ENCODE measurements around the gene CDIP1. TPM values are rescaled to one million over a fixed set of nuclear protein-coding genes. Genes with fewer than 3 reads are reported as not detected.

Gene CDIP1
- total RNA-seq, 1 donor from 2014 or later = 12.9 TPM

DNA sequence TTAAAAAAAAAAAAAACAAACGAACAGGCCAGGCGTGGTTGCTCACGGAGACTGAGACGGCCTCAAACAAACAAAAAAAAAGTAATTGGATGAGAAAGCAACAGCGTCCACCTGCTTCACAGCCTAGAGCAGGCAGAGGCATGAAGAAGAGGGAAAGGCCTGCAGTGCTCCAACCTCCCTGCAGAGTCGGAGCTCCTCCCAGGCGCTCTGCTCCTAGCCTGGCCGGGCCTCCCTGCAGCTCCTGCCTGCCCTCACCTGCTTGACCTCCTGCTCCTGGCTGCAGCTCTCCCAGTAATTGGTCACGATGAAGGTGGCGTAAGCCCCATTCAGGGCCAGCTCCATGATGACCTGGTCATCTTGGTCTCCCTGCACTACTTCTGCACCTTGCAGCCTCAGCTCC, 69.6 kb downstream of the CDIP1 start:
- intact Hi-C loops (cut with micrococcal nuclease) = no loop called here
- H3K4me1 Mint-ChIP-seq = peaks cover 8% of the 10 kb centered on the region
- POLR2A ChIA-PET = no interaction called here
- H3K9me3 Mint-ChIP-seq = no peaks in the 10 kb centered on the region
- peaks cover 31% of the 10 kb centered on the region for H3K36me3 Mint-ChIP-seq (ENCODE audit: low read depth)
- no peaks in the 10 kb centered on the region for H3K27me3 Mint-ChIP-seq
- ATAC-seq (ENCODE audit: low read depth) = no peak
- TF ChIP-seq, protein P1, sequence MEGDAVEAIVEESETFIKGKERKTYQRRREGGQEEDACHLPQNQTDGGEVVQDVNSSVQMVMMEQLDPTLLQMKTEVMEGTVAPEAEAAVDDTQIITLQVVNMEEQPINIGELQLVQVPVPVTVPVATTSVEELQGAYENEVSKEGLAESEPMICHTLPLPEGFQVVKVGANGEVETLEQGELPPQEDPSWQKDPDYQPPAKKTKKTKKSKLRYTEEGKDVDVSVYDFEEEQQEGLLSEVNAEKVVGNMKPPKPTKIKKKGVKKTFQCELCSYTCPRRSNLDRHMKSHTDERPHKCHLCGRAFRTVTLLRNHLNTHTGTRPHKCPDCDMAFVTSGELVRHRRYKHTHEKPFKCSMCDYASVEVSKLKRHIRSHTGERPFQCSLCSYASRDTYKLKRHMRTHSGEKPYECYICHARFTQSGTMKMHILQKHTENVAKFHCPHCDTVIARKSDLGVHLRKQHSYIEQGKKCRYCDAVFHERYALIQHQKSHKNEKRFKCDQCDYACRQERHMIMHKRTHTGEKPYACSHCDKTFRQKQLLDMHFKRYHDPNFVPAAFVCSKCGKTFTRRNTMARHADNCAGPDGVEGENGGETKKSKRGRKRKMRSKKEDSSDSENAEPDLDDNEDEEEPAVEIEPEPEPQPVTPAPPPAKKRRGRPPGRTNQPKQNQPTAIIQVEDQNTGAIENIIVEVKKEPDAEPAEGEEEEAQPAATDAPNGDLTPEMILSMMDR (IDR thresholded peaks at IDR 0.05) = no peak
- DNase-seq = no peak
- CTCF ChIA-PET = no interaction called here
- H3K27ac Mint-ChIP-seq = no peak overlapping the region
- H3K4me3 Mint-ChIP-seq = no peak overlapping the region

DNA sequence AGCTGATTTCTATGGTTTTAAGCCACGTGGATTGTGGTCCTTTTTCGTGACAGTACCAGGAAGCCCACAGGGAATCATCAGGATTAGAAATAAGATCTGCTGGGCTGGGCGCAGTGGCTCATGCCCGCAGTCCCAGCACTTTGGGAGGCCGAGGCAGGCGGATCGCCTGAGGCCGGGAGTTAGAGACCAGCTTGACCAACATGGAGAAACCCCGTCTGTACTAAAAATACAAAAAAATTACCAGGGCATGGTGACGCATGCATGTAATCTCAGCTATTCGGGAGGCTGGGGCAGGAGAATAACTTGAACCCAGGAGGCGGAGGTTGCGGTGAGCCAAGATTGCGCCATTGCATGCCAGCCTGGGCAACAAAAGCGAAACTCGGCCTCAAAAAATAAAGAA, 70.7 kb downstream of the CDIP1 start:
- no peak for ATAC-seq (ENCODE audit: low read depth)
- H3K4me1 Mint-ChIP-seq = peaks cover 1% of the 10 kb centered on the region
- intact Hi-C loops (cut with micrococcal nuclease) = no loop called here
- H3K9me3 Mint-ChIP-seq = no peaks in the 10 kb centered on the region
- no peak for DNase-seq
- H3K4me3 Mint-ChIP-seq = no peak overlapping the region
- ChIA-PET POLR2A (no interaction called here), CTCF (no interaction called here)
- no peak overlapping the region for H3K27ac Mint-ChIP-seq
- H3K27me3 Mint-ChIP-seq = no peaks in the 10 kb centered on the region
- peaks cover 38% of the 10 kb centered on the region for H3K36me3 Mint-ChIP-seq (ENCODE audit: low read depth)
- TF ChIP-seq, protein P1 (IDR thresholded peaks at IDR 0.05) = no peak

DNA sequence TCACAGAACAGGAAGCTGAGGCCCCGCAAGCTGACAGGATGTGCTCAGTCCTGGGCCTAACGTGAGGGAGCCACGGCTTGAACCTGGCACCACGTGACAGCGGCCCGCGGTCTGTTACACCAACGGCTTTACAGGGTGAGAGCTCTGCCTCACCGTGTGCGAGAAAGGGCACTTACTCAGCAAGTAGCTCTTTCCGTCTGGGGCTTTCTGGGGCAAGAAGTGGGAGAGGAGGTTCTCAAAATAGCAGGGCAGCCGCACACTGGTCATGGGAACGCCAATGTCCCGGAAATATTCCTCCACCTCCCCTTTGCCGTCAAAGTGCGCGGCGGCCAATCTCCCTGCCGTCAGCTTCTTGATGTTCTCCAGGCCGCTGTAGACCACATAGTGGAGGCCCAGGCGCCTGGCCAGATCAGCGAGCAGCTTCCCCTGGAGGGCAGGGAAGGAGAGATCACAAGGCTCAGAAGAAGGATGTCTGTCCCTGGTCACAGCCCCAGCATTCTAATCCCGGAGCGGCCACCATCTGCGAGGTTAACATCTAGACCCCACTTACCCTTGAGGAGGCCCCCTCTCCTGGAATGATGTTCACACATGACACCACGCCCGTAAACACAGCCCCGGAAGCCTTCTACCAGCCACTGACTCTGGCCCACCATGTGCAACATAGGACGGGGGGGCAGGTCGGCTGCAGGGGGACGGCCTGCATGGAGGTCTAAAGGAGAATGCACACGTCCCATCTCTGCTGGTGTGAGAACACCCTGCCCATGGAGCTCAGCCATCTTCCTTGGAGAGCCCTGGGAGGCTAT, 72.4 kb downstream of the CDIP1 start:
- DNase-seq (no peak), ATAC-seq (ENCODE audit: low read depth) (no peak)
- H3K36me3 Mint-ChIP-seq (ENCODE audit: low read depth) = peaks cover 49% of the 10 kb centered on the region
- CTCF ChIA-PET = no interaction called here
- no peaks in the 10 kb centered on the region for H3K4me1 Mint-ChIP-seq
- POLR2A ChIA-PET = interaction anchor here (0.8 kb wide), 1 partner anchor 8 kb away, joined by 3 read pairs; the partner anchor contains the start of gene NMRAL1
- no peak overlapping the region for H3K4me3 Mint-ChIP-seq
- H3K27ac Mint-ChIP-seq = no peak overlapping the region
- no peaks in the 10 kb centered on the region for H3K9me3 Mint-ChIP-seq
- TF ChIP-seq, protein P1 (IDR thresholded peaks at IDR 0.05) = no peak
- intact Hi-C loops (cut with micrococcal nuclease) = no loop called here
- H3K27me3 Mint-ChIP-seq = no peaks in the 10 kb centered on the region

DNA sequence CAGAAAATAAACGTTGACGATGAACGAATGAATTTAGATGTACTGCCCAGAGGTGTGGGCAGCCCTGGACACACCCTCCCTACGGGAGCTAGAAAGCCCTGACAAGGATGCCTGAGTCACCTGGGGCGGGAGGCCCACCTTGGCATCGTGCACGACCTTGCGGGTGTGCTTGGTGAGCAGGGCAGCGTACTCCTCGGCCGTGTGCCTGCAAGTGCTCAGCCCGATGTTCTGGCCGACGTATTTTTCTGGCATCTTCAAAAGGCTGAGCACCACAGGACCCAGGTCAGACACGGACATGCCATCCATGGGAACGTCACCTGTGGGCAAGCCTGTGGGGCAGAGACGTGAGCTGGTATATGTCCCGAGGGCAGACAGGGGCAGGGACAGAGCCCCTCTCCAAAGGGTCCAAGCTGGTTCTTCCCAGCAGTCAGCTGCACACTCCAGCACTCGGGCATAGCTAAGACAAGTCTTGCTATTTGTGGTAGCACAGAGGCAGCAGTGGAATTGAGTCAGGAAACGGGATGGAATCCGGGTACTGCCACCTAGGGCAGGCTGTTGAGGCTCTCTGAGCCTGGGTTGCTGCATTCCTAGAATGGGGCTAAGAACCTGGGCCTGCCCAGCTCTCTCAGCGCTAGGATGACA, 74.9 kb downstream of the CDIP1 start:
- ATAC-seq (ENCODE audit: low read depth) (no peak), DNase-seq (no peak)
- CTCF ChIA-PET = no interaction called here
- Mint-ChIP-seq H3K4me1 (no peaks in the 10 kb centered on the region), H3K36me3 (ENCODE audit: low read depth) (peaks cover 56% of the 10 kb centered on the region), H3K9me3 (no peaks in the 10 kb centered on the region), H3K27me3 (no peaks in the 10 kb centered on the region), H3K4me3 (no peak overlapping the region), H3K27ac (no peak overlapping the region)
- intact Hi-C loops (cut with micrococcal nuclease) = no loop called here
- TF ChIP-seq, protein P1 (IDR thresholded peaks at IDR 0.05) = no peak
- POLR2A ChIA-PET = no interaction called here

DNA sequence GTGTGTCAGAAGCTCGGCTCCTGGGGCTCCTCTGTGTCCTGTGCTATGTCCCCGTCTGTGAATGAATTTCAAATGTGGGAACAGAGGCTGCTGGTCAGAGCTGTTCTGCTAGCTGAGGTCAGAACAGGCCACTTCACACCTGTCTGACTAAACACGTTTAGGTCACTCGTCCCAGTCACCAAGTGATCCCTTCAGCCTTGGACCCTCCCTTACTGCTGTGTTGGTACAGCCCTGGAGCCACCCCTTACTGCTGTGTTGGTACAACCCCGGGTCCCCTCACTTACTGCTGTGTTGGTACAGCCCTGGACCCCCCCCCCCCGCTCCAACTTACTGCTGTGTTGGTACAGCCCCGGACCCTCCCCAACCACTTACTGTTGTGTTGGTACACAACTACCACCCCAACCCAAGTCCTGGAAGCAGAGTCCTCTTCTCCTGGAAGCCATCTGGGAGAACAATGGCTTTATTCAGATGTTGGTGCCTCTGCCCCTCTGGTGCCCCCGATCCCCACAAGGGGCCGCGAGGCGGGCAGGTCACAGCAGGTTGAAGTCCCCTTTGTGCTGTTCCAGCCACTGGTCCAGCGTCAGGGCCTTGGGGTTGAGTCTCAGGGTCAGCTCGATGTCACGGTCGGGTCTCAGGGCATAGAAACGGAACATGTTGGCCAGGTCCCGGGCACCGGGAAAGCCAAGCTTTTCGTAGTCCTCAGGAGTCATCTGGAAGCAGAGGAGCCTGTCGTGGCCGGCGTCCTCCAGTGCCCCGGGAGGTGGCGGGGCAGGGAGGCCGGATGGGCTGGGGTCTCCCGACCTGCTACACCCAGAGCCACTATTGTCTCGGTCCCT, 77.1 kb downstream of the CDIP1 start:
- Mint-ChIP-seq H3K4me1 (no peaks in the 10 kb centered on the region), H3K27me3 (no peaks in the 10 kb centered on the region), H3K27ac (no peak overlapping the region), H3K9me3 (no peaks in the 10 kb centered on the region), H3K4me3 (no peak overlapping the region), H3K36me3 (ENCODE audit: low read depth) (peaks cover 63% of the 10 kb centered on the region)
- ChIA-PET CTCF (no interaction called here), POLR2A (no interaction called here)
- ATAC-seq (ENCODE audit: low read depth) = no peak
- intact Hi-C loops (cut with micrococcal nuclease) = no loop called here
- TF ChIP-seq, protein P1 (IDR thresholded peaks at IDR 0.05) = no peak
- DNase-seq = no peak
